Kidney (tissue), 14 donors: ENCODE data around the gene CNKSR1. TPM values are rescaled to one million over a fixed set of nuclear protein-coding genes. Genes with fewer than 3 reads are reported as not detected.

ENCODE experiments used
- DNase-seq, 5 donors: peaks; one replicate each; pipeline ENCODE4 v3.0.0-alpha.2; 2013 to 2020
- FAIRE-seq: peaks from 2 replicates; lab custom pipeline; 2012; peaks lifted over from hg19 to GRCh38; lab: Jason Lieb, UNC
- H3K27ac ChIP-seq, 2 donors: one replicate each; pipeline ENCODE4 v1.7.0; 2013; ENCODE audit warnings: low read depth in 2 of 2, low read length in 2 of 2, inconsistent platforms in 1 of 2
- H3K27me3 ChIP-seq: one replicate; pipeline ENCODE4 v1.7.1; 2013; ENCODE audit warnings: low read length, inconsistent platforms; ENCODE audit not compliant: control insufficient read depth, insufficient read depth
- H3K36me3 ChIP-seq, 3 donors: one replicate each; pipeline versions ENCODE4 v1.7.0 to v1.7.1; 2013; ENCODE audit warnings: low read length in 3 of 3, control low read depth in 1 of 3, inconsistent platforms in 1 of 3; ENCODE audit not compliant: insufficient read depth in 3 of 3, control insufficient read depth in 2 of 3
- H3K4me1 ChIP-seq, 3 donors: one replicate each; pipeline versions ENCODE4 v1.7.0 to v1.7.1; 2013; ENCODE audit warnings: low read length in 3 of 3, inconsistent platforms in 1 of 3, low read depth in 1 of 3; ENCODE audit not compliant: control insufficient read depth in 2 of 3, insufficient read depth in 2 of 3
- H3K4me3 ChIP-seq, 3 donors: one replicate each; pipeline versions ENCODE4 v1.7.0 to v1.8.1; 2013; ENCODE audit warnings: low read length in 3 of 3, control low read depth in 1 of 3, inconsistent platforms in 1 of 3
- H3K9ac ChIP-seq, 3 donors: one replicate each; pipeline versions ENCODE4 v1.7.0 to v1.7.1; 2013; ENCODE audit warnings: low read length in 3 of 3, control low read depth in 1 of 3, inconsistent platforms in 1 of 3
- H3K9me3 ChIP-seq, 3 donors: one replicate each; pipeline versions ENCODE4 v1.7.0 to v1.7.1; 2013; ENCODE audit warnings: low read length in 3 of 3, control low read depth in 1 of 3, inconsistent platforms in 1 of 3; ENCODE audit not compliant: control insufficient read depth in 2 of 3, insufficient read depth in 1 of 3
- CTCF ChIP-seq: IDR thresholded peaks from 3 replicates; pipeline ENCODE4 v1.5.1; 2012; ENCODE audit warnings: mild to moderate bottlenecking, moderate library complexity, borderline replicate concordance; ENCODE audit not compliant: insufficient read depth; ENCODE audit errors: extremely low read depth
- intact Hi-C: fragments of 100-400 bp; cut with DNase I; formaldehyde crosslinking; loops from one replicate; pipeline ENCODE4 v1.11.1; 2022
- polyA plus RNA-seq: library from polyadenylated mRNA; stranded (reverse); fragments of 350-450 nt; fragmentation: Illumina TruSeq; extraction: RNeasy Lipid Tissue Mini Kit (QIAGEN cat#74804); gene quantifications from one replicate; pipeline ENCODE4 v1.2.3, GENCODE V29; 2014; ENCODE audit warnings: low read depth, low replicate concordance; ENCODE audit not compliant: insufficient read depth
- total RNA-seq: library from RNA; stranded (reverse); fragmentation: NEBNext Ultra II Directional; extraction: Animal tissue kit (Norgen Biotek cat#: 25700); gene quantifications from one replicate; pipeline ENCODE4 v1.2.1, GENCODE V29; 2021
- donor health status: control.
- donor health status: control.
- donor health status: control.
- donor health status: control.
- donor health status: control.
- donor health status: DM: yes; HTN: yes; CAD: no.
- donor health status: Normal renal cell carcinoma (clear cell type).

Gene CNKSR1
- total and polyA plus RNA-seq, 2 donors from 2014 or later: 8.8 to 19.7 TPM

GRCh38 chr1:26148887-26149286, 28.4 kb upstream of the CNKSR1 start:
- no peak for FAIRE-seq
- Histone ChIP-seq H3K9me3 (no peaks in the 10 kb centered on the region), H3K27ac (no peak overlapping the region), H3K4me1 (peaks cover 0 to 5% (median 0%) of the 10 kb centered on the region in 3 donors), H3K4me3 (no peak overlapping the region), H3K27me3 (no peaks in the 10 kb centered on the region), H3K9ac (no peak overlapping the region), H3K36me3 (no peaks in the 10 kb centered on the region)
- intact Hi-C loops: no loop called here
- DNase-seq: no peak
- no peak for TF ChIP-seq CTCF

- Histone ChIP-seq H3K9ac (no peak overlapping the region), H3K9me3 (no peaks in the 10 kb centered on the region), H3K36me3 (no peaks in the 10 kb centered on the region), H3K4me1 (no peaks in the 10 kb centered on the region), H3K4me3 (no peak overlapping the region), H3K27ac (no peak overlapping the region), H3K27me3 (no peaks in the 10 kb centered on the region)
- intact Hi-C loops: loop anchor here (10.0 kb wide), 1 partner anchor 49 kb away; no protein-coding TSS in a partner anchor
- no peak for TF ChIP-seq CTCF
- DNase-seq: no peak
- no peak for FAIRE-seq
Measured at GRCh38 chr1:26153966-26154532, 23.2 kb upstream of the CNKSR1 start.

- no peak for FAIRE-seq
- Histone ChIP-seq H3K36me3 (no peaks in the 10 kb centered on the region), H3K4me1 (no peaks in the 10 kb centered on the region), H3K9me3 (no peaks in the 10 kb centered on the region), H3K27ac (peak overlapping the region in 1 of 2 donors; percentile 27), H3K9ac (no peak overlapping the region), H3K27me3 (no peaks in the 10 kb centered on the region), H3K4me3 (no peak overlapping the region)
- TF ChIP-seq CTCF: no peak
- intact Hi-C loops: loop anchor here (10.0 kb wide), 1 partner anchor 50 kb away; no protein-coding TSS in a partner anchor
- peak in 2 of 5 donors; percentile 39 to 44 for DNase-seq
Measured at GRCh38 chr1:26154750-26155149, 22.5 kb upstream of the CNKSR1 start.
